Cardiac septum (tissue), 1 donor: Measurements from ENCODE around the gene ZNF485. TPM values are rescaled to one million over a fixed set of nuclear protein-coding genes. Genes with fewer than 3 reads are reported as not detected.
"Not testable (repeated sequence)": the region's sequence is repeated elsewhere in the genome, so short reads cannot be mapped to it uniquely, and the experiment has no call there.

Experiments
- DNase-seq: peaks from one replicate; pipeline ENCODE4 v3.0.0-alpha.2; 2020; ENCODE audit warnings: low spot score
- intact Hi-C: fragments of 100-400 bp; cut with DNase I; formaldehyde crosslinking; loops from one replicate; pipeline ENCODE4 v1.14.0; 2022
- long read RNA-seq: library from polyadenylated mRNA; unstranded; transcript quantifications from one replicate; pipeline ENCODE4 v2.0.0, GENCODE V29; 2021
- total RNA-seq: library from RNA; stranded (reverse); fragmentation: NEBNext Ultra II Directional; extraction: Animal tissue kit (Norgen Biotek cat#: 25700); gene quantifications from one replicate; pipeline ENCODE4 v1.2.1, GENCODE V29; 2021
- donor health status: DM: no; HTN: no; CAD: no.

Gene ZNF485
- total RNA-seq: 1.7 TPM
- long read RNA-seq, partial matches to known transcripts: 0 of 6 reads
- long read RNA-seq, other reads (novel, unspliced or antisense): 2 of 6 reads

- intact Hi-C loops: loop anchor here (2.0 kb wide), 1 partner anchor 32 kb away; the partner anchor contains the start of gene ZNF239
Observed at GRCh38 chr10:43606323-43607198, at the start of gene ZNF485. ZNF485 (plus strand) TSS chr10:43606438; CDS start chr10:43607051, 613 bp downstream.

DNA sequence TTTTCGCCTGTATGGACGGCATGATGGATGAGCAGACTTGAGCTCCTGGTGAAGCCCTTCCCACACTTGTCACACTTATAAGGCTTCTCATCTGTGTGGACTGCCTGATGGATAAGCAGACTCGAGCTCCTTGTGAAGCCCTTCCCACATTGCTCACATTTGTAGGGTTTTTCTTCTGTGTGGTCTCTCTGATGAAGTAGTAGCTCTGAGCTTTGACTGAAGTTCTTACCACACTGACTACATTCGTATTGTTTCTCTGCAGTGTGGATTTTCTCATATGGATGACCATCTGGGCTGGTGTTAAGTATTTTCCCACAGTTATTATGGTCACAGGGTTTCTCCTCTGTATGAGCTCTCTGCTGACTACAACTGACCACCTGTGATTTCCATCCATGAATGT, 49.0 kb upstream of the ZNF485 start:
- DNase-seq: no peak
- intact Hi-C loops: no loop called here

More at GRCh38 chr10:43606323-43607198, at the start of gene ZNF485:
- DNase-seq: peak; percentile 81

DNA sequence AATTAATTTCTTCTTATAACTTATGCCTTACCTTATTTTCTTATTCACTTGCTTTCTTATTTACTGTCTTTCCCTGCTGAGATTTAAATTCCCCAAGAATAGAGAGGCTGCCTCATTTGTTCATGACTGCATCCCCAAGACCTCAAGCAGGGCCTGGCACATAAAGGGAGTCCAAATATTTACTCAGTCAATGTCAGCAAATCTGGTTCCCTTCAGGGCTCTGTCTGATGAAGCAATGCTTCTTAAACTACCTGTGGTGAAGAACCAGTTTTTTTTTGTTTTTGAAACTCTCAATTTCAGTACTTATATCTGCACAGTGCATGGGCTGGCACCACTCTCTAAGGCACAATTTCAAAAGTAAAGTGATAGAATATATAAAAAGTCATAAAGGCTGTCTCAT, 36.6 kb upstream of the ZNF485 start:
- no peak for DNase-seq
- intact Hi-C loops: no loop called here

GRCh38 chr10:43570971-43571370, 35.3 kb upstream of the ZNF485 start:
- intact Hi-C loops: no loop called here
- no peak for DNase-seq

GRCh38 chr10:43573250-43574000, 32.8 kb upstream of the ZNF485 start:
- intact Hi-C loops: no loop called here
- no peak for DNase-seq

GRCh38 chr10:43574001-43574892, 32.0 kb upstream of the ZNF485 start, which contains the start of gene ZNF239:
ZNF239 (minus strand) TSS chr10:43574616; CDS start chr10:43558079, 16,537 bp downstream.
- intact Hi-C loops: loop anchor here (2.0 kb wide), 1 partner anchor 33 kb away; the partner anchor contains the start of gene ZNF485
- peak; percentile 90 for DNase-seq

DNA sequence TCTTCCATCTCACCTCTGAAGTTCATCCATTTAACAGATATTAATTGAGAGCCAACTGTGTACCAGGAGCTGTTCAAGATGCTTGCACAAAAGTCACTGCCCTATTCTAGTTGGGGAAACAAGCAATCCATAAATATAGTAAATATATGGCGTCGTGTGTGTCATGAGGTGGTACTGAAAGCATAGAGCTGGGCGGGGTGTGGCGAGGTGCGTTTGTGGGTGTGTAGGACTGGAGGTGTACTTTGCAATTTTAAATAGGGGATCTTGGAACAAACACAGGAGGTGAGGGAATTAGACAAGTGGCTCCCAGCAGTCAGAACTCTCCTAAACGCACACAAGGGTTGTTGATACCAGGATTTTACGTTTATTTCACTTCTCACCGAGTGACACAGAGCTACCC, 31.3 kb upstream of the ZNF485 start:
- intact Hi-C loops: loop anchor here (2.0 kb wide), 1 partner anchor 32 kb away; the partner anchor contains the start of gene ZNF485
- DNase-seq: no peak

GRCh38 chr10:43576062-43576461, 30.2 kb upstream of the ZNF485 start:
- intact Hi-C loops: no loop called here
- DNase-seq: no peak

DNA sequence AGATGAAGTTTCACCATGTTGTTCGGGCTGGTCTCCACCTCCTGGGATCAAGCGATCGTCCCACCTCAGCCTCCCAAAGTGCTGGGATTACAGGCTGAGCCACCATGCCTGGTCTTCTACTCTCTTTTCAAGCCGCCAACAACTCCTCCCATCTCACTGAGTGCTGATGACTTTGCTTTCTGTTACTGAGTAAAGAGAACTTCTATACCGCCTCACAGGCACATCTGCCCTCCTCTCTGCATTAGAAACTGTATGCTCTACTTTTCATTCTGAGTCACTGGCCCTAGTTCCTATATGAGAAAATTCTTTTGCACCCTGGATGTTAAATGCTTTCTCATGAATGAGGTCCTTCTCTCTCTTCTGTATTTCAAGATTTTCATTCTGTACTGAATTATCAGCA, 29.7 kb upstream of the ZNF485 start:
- intact Hi-C loops: no loop called here
- DNase-seq: no peak

DNA sequence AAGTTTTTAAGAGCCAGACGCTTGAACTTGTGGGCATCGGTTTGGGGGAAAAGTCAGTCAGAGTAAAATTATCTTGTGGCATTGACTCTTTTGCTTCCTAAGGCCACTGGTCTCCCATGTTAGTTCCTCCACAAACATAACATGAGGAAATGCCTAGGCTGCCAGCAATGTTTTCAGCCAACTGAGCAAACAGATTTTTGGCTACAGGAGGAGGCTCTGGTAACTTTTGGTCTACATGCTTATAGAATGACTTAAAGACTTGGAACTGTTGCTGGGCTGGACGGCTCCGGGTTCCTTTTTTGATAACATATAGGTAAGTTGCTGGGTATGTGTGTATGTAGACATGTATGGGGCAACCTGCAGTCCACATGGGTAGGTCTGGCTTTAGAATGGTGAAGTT, 22.2 kb upstream of the ZNF485 start:
- DNase-seq: no peak
- intact Hi-C loops: no loop called here

GRCh38 chr10:43585046-43585445, 21.2 kb upstream of the ZNF485 start:
- intact Hi-C loops: no loop called here
- no peak for DNase-seq

DNA sequence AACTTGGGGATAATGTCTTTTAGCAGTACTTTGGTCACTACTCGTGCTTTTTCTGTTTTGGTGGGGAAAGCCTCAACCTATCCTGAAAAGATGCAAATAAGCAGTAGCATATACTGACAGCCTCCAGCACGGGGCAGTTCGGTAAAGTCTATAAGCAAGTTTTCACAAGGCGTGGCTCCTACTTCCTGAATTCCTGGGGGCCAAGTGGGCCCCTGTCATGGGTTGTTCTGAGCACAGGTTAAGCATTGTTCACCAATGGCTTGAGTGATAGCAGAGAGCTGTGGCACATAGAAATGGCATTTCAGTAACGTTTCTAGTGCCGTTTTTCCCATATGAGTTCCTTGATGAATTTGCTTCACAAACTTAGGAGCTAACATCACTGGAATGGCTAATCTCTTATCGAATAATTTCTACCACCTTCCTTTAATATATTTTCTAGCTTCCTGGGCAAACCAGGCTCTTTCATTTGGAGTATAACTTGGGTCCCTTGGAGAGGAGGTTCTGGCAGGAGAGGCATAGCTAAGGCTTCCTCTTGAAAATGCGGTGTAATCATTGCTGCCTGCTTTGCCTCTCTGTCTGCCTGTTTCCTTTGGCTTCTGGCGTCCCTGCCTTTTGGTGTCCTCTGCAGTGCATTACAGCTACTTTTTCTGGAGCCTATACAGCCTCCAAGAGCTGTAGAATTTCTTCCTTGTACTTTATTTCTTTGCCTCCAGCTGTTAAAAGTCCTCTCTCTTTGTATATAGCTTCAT, 20.1 kb upstream of the ZNF485 start:
- DNase-seq: no peak
- intact Hi-C loops: no loop called here

GRCh38 chr10:43586730-43587115, 19.5 kb upstream of the ZNF485 start:
- DNase-seq, intact Hi-C loops: not testable (repeated sequence)

GRCh38 chr10:43591303-43591904, 14.8 kb upstream of the ZNF485 start:
- intact Hi-C loops: no loop called here
- no peak for DNase-seq

- intact Hi-C loops: no loop called here
- no peak for DNase-seq
Observed at GRCh38 chr10:43594944-43595589, 11.2 kb upstream of the ZNF485 start.

GRCh38 chr10:43595739-43596298, 10.4 kb upstream of the ZNF485 start:
- intact Hi-C loops: no loop called here
- DNase-seq: no peak

DNA sequence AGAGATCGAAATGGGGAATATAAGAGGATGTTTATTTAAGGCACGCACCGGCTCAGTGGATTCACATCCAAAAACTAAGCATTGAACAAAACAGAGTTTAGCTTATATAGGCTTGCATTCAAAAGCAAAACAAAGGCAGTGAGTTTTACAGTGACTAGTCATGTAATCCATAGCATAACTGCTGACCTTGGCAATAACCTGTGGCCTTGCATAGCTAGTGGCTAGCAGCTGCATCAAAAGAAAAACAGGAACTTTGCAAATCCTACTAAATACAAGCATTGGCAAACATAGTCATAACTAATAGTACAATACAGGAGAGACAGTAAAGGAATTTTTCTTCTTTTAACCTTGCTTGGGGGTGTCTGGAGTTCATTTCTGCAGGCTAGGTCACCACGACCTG, 9.7 kb upstream of the ZNF485 start:
- DNase-seq: no peak
- intact Hi-C loops: no loop called here
